HL-60 (cell line): Measurements from ENCODE around the gene ATP11A.

ENCODE experiments used
- GABPA ChIP-seq: IDR thresholded peaks from 2 replicates; pipeline ENCODE4 v1.6.1; 2012; ENCODE audit warnings: low read depth
- POLR2AphosphoS5 ChIP-seq: IDR thresholded peaks from 2 replicates; pipeline ENCODE4 v1.6.1; 2012; ENCODE audit warnings: low read depth
- SPI1 ChIP-seq: IDR thresholded peaks from 2 replicates; pipeline ENCODE4 v1.6.1; 2012; ENCODE audit warnings: low read depth, mild to moderate bottlenecking, borderline replicate concordance
- TF ChIP-seq, protein P1 (sequence below): IDR thresholded peaks from one replicate; pipeline ENCODE4 v1.5.1; 2011; ENCODE audit warnings: low read length, control low read depth, inconsistent platforms; ENCODE audit not compliant: insufficient read depth
- TF ChIP-seq, protein P2 (sequence below): IDR thresholded peaks from 2 replicates; pipeline ENCODE4 v1.6.1; 2012; ENCODE audit warnings: low read depth; ENCODE audit not compliant: insufficient replicate concordance

DNA sequence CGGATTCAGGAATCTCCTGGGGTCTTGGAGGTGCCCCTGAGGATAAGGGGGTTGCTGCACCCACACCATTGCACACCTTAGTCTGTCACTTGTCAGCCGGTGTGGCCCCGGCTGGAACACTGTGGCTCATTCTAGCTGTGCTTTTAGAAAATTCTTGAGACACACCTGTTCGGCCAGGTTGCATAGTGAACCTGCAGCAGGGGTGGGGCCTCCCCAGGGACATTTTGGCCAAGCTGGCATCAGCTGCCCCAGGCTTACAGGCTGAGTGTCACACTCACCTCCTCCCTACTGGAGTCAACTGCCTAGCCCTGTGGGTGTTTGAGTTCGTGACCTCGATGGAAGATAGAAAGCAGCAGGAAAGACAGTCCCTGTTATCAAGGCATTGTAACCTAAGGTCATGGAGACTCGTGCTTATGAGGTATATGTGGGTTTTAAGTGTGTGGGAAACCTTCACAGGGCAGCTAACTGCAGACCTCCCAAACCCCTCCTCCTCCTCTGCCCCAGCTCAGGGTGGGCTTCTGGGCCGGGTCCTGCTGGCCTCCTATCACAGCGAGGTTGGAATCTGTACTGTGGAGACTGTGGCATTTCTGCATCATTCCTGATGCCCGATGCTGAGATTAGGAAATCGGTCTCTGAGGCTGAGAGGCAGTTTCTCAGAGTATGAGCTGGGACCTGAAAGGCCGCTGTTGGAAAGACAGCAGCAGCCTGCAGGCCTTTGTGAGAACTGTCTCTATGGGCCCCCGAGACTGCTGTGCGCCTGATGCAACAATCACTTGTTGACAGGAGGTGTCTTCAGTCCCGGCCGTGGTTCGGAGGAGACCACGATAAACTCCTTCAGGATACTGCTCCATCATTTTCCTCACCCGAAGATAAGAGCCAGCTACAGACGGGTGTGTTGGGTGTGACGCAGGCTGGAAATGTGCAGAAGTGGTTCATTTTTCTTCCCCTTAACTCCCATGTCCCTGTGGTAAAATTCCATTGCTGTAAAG is 72.2 kb downstream of the ATP11A start:
- TF ChIP-seq, protein P1, sequence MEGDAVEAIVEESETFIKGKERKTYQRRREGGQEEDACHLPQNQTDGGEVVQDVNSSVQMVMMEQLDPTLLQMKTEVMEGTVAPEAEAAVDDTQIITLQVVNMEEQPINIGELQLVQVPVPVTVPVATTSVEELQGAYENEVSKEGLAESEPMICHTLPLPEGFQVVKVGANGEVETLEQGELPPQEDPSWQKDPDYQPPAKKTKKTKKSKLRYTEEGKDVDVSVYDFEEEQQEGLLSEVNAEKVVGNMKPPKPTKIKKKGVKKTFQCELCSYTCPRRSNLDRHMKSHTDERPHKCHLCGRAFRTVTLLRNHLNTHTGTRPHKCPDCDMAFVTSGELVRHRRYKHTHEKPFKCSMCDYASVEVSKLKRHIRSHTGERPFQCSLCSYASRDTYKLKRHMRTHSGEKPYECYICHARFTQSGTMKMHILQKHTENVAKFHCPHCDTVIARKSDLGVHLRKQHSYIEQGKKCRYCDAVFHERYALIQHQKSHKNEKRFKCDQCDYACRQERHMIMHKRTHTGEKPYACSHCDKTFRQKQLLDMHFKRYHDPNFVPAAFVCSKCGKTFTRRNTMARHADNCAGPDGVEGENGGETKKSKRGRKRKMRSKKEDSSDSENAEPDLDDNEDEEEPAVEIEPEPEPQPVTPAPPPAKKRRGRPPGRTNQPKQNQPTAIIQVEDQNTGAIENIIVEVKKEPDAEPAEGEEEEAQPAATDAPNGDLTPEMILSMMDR, result no peak
- TF ChIP-seq POLR2AphosphoS5, result no peak
- TF ChIP-seq, protein P2, sequence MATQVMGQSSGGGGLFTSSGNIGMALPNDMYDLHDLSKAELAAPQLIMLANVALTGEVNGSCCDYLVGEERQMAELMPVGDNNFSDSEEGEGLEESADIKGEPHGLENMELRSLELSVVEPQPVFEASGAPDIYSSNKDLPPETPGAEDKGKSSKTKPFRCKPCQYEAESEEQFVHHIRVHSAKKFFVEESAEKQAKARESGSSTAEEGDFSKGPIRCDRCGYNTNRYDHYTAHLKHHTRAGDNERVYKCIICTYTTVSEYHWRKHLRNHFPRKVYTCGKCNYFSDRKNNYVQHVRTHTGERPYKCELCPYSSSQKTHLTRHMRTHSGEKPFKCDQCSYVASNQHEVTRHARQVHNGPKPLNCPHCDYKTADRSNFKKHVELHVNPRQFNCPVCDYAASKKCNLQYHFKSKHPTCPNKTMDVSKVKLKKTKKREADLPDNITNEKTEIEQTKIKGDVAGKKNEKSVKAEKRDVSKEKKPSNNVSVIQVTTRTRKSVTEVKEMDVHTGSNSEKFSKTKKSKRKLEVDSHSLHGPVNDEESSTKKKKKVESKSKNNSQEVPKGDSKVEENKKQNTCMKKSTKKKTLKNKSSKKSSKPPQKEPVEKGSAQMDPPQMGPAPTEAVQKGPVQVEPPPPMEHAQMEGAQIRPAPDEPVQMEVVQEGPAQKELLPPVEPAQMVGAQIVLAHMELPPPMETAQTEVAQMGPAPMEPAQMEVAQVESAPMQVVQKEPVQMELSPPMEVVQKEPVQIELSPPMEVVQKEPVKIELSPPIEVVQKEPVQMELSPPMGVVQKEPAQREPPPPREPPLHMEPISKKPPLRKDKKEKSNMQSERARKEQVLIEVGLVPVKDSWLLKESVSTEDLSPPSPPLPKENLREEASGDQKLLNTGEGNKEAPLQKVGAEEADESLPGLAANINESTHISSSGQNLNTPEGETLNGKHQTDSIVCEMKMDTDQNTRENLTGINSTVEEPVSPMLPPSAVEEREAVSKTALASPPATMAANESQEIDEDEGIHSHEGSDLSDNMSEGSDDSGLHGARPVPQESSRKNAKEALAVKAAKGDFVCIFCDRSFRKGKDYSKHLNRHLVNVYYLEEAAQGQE, result no peak
- TF ChIP-seq GABPA, result no peak
- TF ChIP-seq SPI1, result no peak
